Sigmoid colon (tissue), 7 donors: ENCODE data around the gene OR10A6. TPM values are rescaled to one million over a fixed set of nuclear protein-coding genes. Genes with fewer than 3 reads are reported as not detected.

ENCODE experiments used
- DNase-seq: peaks from one replicate; pipeline ENCODE4 v3.0.0-alpha.2; 2019
- H3K27ac ChIP-seq, 4 donors: fragments of 200-600 bp; sonication (generic); one replicate each; pipeline ENCODE4 v1.5.1; 2016 to 2019; ENCODE audit warnings: mild to moderate bottlenecking in 1 of 4
- H3K27me3 ChIP-seq, 3 donors: fragments of 200-600 bp; sonication (generic); one replicate each; pipeline ENCODE4 v1.5.1; 2019; ENCODE audit warnings: mild to moderate bottlenecking in 1 of 3
- H3K36me3 ChIP-seq, 4 donors: fragments of 200-600 bp; sonication (generic); one replicate each; pipeline ENCODE4 v1.5.1; 2016 to 2019
- H3K4me1 ChIP-seq, 4 donors: fragments of 200-600 bp; sonication (generic); one replicate each; pipeline ENCODE4 v1.5.1; 2017 to 2019
- H3K4me3 ChIP-seq, 4 donors: fragments of 200-600 bp; sonication (generic); one replicate each; pipeline ENCODE4 v1.5.1; 2017 to 2019; ENCODE audit warnings: mild to moderate bottlenecking in 2 of 4, moderate library complexity in 1 of 4
- H3K9me3 ChIP-seq, 4 donors: fragments of 200-600 bp in 3 of 4; sonication (generic) in 3 of 4; one replicate each; pipeline versions ENCODE4 v1.5.1 to v1.6.1; 2013 to 2019
- EP300 ChIP-seq, 4 donors: sonication (generic); formaldehyde crosslinking; IDR thresholded peaks; one replicate each; pipeline ENCODE4 v1.6.1; 2017; ENCODE audit warnings: antibody characterized with exemption in 4 of 4
- POLR2A ChIP-seq, 2 donors: fragments of 450-650 bp; IDR thresholded peaks; one replicate each; pipeline ENCODE4 v1.6.1; 2016; ENCODE audit warnings: antibody characterized with exemption in 2 of 2, mild to moderate bottlenecking in 2 of 2, moderate library complexity in 2 of 2
- POLR2AphosphoS5 ChIP-seq, 4 donors: sonication (generic); formaldehyde crosslinking; IDR thresholded peaks; one replicate each; pipeline ENCODE4 v1.6.1; 2017; ENCODE audit warnings: antibody characterized with exemption in 4 of 4
- WGBS, 2 donors: extraction: QIAGEN DNeasy Blood & Tissue Kit; methylation state at CpG; one replicate each; pipeline ENCODE4 v1.1.7; 2013; 5-methylcytosine and 5-hydroxymethylcytosine counted together
- intact Hi-C: fragments of 100-400 bp; cut with DNase I; formaldehyde crosslinking; loops from one replicate; pipeline ENCODE4 v1.15.1; 2023
- polyA plus RNA-seq, 3 donors: library from polyadenylated mRNA; stranded (reverse); fragments of 200-250 nt; gene quantifications; one replicate each; pipeline ENCODE4 v1.2.3, GENCODE V29; 2013
- total RNA-seq, 4 donors: library from RNA; depleted of rRNA; stranded (reverse); fragments of >200 nt; gene quantifications; one replicate each; pipeline ENCODE4 v1.1.0, GENCODE V29; 2016
- TF ChIP-seq, protein P1 (sequence below), 4 experiments: fragments of 450-650 bp in 3 of 4; fragments of 200-600 bp in 1 of 4; IDR thresholded peaks; one replicate each; pipeline ENCODE4 v1.5.1; 2016 to 2019; ENCODE audit warnings: antibody characterized with exemption in 4 of 4, mild to moderate bottlenecking in 3 of 4, moderate library complexity in 2 of 4
- donor health status: healthy with polysubstance abuse.
- donor health status: Bipolar disorder and iron deficiency.
- donor health status: healthy.

The OR10A6 gene
- total and polyA plus RNA-seq, 7 donors, result not detected

DNA sequence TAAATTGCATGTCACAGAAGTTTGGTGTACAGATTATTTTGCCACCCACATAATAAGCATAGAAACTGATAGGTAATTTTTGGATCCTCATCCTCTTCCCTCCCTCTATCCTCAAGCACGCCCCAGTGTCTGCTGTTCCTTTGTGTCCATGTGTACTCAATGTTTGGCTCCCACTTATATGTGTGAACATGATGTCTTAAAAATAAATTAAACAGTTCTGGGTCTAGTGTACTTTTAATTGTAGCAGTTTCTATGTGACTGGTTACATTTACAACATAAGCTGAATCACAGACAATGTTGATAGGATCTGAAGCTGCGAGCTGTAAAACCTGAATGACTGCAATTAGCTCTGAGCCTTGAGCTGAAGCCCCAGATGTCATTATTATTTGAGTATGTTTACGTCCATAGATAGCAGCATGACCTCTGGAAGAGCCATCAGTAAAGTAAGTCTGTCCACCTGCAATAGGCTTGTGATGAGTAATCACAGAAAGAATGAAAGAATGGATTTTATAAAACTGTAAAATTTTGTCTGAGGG, 29.7 kb downstream of the OR10A6 start:
- Histone ChIP-seq H3K36me3 (no peaks in the 10 kb centered on the region), H3K27ac (no peak overlapping the region), H3K27me3 (no peaks in the 10 kb centered on the region), H3K4me1 (no peaks in the 10 kb centered on the region), H3K9me3 (peaks cover 0 to 5% (median 0%) of the 10 kb centered on the region in 4 donors), H3K4me3 (no peak overlapping the region)
- DNase-seq, result no peak
- TF ChIP-seq EP300 (IDR thresholded peaks at IDR 0.05), result no peak
- TF ChIP-seq POLR2AphosphoS5 (IDR thresholded peaks at IDR 0.05), result no peak
- TF ChIP-seq, protein P1, sequence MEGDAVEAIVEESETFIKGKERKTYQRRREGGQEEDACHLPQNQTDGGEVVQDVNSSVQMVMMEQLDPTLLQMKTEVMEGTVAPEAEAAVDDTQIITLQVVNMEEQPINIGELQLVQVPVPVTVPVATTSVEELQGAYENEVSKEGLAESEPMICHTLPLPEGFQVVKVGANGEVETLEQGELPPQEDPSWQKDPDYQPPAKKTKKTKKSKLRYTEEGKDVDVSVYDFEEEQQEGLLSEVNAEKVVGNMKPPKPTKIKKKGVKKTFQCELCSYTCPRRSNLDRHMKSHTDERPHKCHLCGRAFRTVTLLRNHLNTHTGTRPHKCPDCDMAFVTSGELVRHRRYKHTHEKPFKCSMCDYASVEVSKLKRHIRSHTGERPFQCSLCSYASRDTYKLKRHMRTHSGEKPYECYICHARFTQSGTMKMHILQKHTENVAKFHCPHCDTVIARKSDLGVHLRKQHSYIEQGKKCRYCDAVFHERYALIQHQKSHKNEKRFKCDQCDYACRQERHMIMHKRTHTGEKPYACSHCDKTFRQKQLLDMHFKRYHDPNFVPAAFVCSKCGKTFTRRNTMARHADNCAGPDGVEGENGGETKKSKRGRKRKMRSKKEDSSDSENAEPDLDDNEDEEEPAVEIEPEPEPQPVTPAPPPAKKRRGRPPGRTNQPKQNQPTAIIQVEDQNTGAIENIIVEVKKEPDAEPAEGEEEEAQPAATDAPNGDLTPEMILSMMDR (IDR thresholded peaks at IDR 0.05), result no peak
- TF ChIP-seq POLR2A (IDR thresholded peaks at IDR 0.05), result no peak
- intact Hi-C loops, result no loop called here
- 5 to 45% methylated on average over 3 of the region's 3 CpGs for WGBS, 2 donors

DNA sequence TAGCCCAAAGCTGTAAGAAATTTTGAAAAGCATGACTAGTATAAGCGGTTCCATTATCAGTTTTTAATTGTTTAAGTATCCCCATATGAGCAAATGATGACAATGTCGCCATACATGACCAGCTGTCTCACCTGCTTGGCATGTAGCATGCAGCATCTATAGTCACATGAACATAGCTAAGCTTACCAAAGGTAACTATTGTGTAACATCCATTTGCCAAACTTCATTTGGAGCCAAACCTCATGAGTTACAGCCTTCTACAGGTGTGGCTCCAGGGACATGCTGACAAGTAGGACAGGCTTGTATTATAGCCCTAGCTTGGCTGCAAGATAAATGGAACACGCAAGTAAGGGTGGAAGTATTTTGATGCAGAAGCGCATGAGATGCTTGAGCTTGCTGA, 30.4 kb downstream of the OR10A6 start:
- no peak for DNase-seq
- intact Hi-C loops, result no loop called here
- Histone ChIP-seq H3K9me3 (peaks cover 0 to 5% (median 0%) of the 10 kb centered on the region in 4 donors), H3K4me3 (no peak overlapping the region), H3K27ac (no peak overlapping the region), H3K27me3 (no peaks in the 10 kb centered on the region), H3K4me1 (no peaks in the 10 kb centered on the region), H3K36me3 (no peaks in the 10 kb centered on the region)
- TF ChIP-seq, protein P1 (IDR thresholded peaks at IDR 0.05), result no peak
- no peak for TF ChIP-seq POLR2A (IDR thresholded peaks at IDR 0.05)
- no peak for TF ChIP-seq POLR2AphosphoS5 (IDR thresholded peaks at IDR 0.05)
- TF ChIP-seq EP300 (IDR thresholded peaks at IDR 0.05), result no peak
- WGBS, 2 donors, result 28 to 81% methylated on average over 4 of the region's 4 CpGs

DNA sequence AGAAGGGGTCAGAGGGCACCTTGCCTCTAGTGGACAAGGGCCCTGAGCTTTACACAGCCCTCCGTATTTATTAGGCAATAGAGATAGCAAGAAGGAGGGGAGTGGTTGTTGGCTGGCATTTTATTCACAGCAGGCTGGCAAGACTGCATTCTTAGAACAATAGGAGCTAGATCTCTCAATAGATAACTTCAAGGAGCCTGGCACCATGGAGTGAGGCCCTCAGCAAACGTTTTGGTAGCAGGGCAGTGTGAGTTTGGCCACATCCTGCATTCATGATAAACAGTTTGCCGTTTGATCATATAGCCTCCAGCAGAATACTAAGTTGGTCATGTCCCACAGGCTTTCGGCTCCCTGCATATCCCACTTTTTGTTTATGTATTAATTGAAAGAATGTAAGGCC, 31.6 kb downstream of the OR10A6 start:
- H3K4me1 ChIP-seq, result no peaks in the 10 kb centered on the region
- H3K27me3 ChIP-seq, result no peaks in the 10 kb centered on the region
- DNase-seq, result no peak
- 54 to 63% methylated on average over 4 of the region's 4 CpGs for WGBS, 2 donors
- intact Hi-C loops, result no loop called here
- TF ChIP-seq, protein P1 (IDR thresholded peaks at IDR 0.05), result no peak
- TF ChIP-seq EP300 (IDR thresholded peaks at IDR 0.05) (no peak), POLR2AphosphoS5 (IDR thresholded peaks at IDR 0.05) (no peak)
- peaks cover 0 to 5% (median 0%) of the 10 kb centered on the region in 4 donors for H3K9me3 ChIP-seq
- no peak overlapping the region for H3K27ac ChIP-seq
- no peaks in the 10 kb centered on the region for H3K36me3 ChIP-seq
- no peak overlapping the region for H3K4me3 ChIP-seq

DNA sequence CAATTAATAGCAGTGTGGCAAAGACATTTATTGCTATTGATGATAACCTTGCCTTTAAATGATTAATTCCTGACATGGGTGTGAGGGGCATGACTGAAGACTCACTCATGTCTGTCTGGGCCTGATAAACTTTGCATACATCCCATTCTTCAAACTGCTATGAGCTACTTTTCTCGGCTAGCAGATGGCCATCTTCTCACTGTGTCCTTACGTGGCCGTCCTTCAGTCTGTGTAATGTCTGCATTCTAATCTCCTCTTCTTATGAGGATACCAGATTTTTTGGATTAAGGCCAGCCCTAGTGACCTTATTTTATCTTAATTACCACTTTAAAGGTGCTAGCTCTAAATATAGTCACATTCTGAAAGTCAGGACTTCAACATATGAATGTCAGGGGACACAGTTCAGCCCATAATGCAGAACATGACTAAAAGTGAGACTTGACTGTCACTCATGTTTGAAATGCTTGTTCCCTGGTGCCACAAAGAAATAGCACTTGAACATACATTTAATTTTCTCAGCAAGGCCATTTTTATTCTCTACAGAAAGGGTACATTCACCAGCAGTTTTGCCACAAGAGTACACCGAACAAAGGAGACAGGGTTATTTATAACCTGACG, 32.3 kb downstream of the OR10A6 start:
- intact Hi-C loops, result no loop called here
- Histone ChIP-seq H3K27ac (no peak overlapping the region), H3K4me3 (no peak overlapping the region), H3K27me3 (no peaks in the 10 kb centered on the region), H3K9me3 (peaks cover 0 to 5% (median 0%) of the 10 kb centered on the region in 4 donors), H3K36me3 (no peaks in the 10 kb centered on the region), H3K4me1 (no peaks in the 10 kb centered on the region)
- no peak for DNase-seq
- whole genome bisulfite sequencing, 2 donors, result 90 to 92% methylated on average over 5 of the region's 5 CpGs
- TF ChIP-seq POLR2AphosphoS5 (IDR thresholded peaks at IDR 0.05) (no peak), EP300 (IDR thresholded peaks at IDR 0.05) (no peak), POLR2A (IDR thresholded peaks at IDR 0.05) (no peak)
- TF ChIP-seq, protein P1 (IDR thresholded peaks at IDR 0.05), result no peak
